ENCODE measurements around the gene IL18R1. TPM values are rescaled to one million over a fixed set of nuclear protein-coding genes. Genes with fewer than 3 reads are reported as not detected.

The IL18R1 gene
- total RNA-seq, 1 donor: 4.7 TPM

GRCh38 chr2:102396012-102396411, 40.4 kb downstream of the IL18R1 start:
- TF ChIP-seq CTCF (IDR thresholded peaks at IDR 0.05; ENCODE audit: insufficient read depth, low read length): no peak
- H3K4me3 ChIP-seq (ENCODE audit: low read depth, low read length): no peak overlapping the region
- no peak for DNase-seq (ENCODE audit: low read depth)

GRCh38 chr2:102397209-102397608, 41.6 kb downstream of the IL18R1 start:
- no peak for DNase-seq (ENCODE audit: low read depth)
- TF ChIP-seq CTCF (IDR thresholded peaks at IDR 0.05; ENCODE audit: insufficient read depth, low read length): no peak
- H3K4me3 ChIP-seq (ENCODE audit: low read depth, low read length): no peak overlapping the region

GRCh38 chr2:102399499-102400141, 44.0 kb downstream of the IL18R1 start:
- TF ChIP-seq CTCF (IDR thresholded peaks at IDR 0.05; ENCODE audit: insufficient read depth, low read length): no peak
- no peak for DNase-seq (ENCODE audit: low read depth)
- H3K4me3 ChIP-seq (ENCODE audit: low read depth, low read length): no peak overlapping the region

- H3K4me3 ChIP-seq (ENCODE audit: low read depth, low read length): no peak overlapping the region
- TF ChIP-seq CTCF (IDR thresholded peaks at IDR 0.05; ENCODE audit: insufficient read depth, low read length): no peak
- no peak for DNase-seq (ENCODE audit: low read depth)
Measured at GRCh38 chr2:102401456-102401855, 45.9 kb downstream of the IL18R1 start.

- DNase-seq (ENCODE audit: low read depth): no peak
- no peak for TF ChIP-seq CTCF (IDR thresholded peaks at IDR 0.05; ENCODE audit: insufficient read depth, low read length)
- H3K4me3 ChIP-seq (ENCODE audit: low read depth, low read length): no peak overlapping the region
Measured at GRCh38 chr2:102401865-102402264, 46.3 kb downstream of the IL18R1 start.

- no peak for DNase-seq (ENCODE audit: low read depth)
- H3K4me3 ChIP-seq (ENCODE audit: low read depth, low read length): no peak overlapping the region
- TF ChIP-seq CTCF (IDR thresholded peaks at IDR 0.05; ENCODE audit: insufficient read depth, low read length): no peak
Measured at GRCh38 chr2:102410952-102411351, 55.4 kb downstream of the IL18R1 start.

- H3K4me3 ChIP-seq (ENCODE audit: low read depth, low read length): no peak overlapping the region
- DNase-seq (ENCODE audit: low read depth): no peak
- TF ChIP-seq CTCF (IDR thresholded peaks at IDR 0.05; ENCODE audit: insufficient read depth, low read length): no peak
Measured at GRCh38 chr2:102412199-102412598, 56.6 kb downstream of the IL18R1 start.

Data from fibroblast of the aortic adventitia (primary cell).